Measurements from ENCODE around the gene TMEM88. TPM values are rescaled to one million over a fixed set of nuclear protein-coding genes. Genes with fewer than 3 reads are reported as not detected.

TMEM88 gene
- total RNA-seq, 1 experiment from 2014 or later: 11.3 TPM

DNA sequence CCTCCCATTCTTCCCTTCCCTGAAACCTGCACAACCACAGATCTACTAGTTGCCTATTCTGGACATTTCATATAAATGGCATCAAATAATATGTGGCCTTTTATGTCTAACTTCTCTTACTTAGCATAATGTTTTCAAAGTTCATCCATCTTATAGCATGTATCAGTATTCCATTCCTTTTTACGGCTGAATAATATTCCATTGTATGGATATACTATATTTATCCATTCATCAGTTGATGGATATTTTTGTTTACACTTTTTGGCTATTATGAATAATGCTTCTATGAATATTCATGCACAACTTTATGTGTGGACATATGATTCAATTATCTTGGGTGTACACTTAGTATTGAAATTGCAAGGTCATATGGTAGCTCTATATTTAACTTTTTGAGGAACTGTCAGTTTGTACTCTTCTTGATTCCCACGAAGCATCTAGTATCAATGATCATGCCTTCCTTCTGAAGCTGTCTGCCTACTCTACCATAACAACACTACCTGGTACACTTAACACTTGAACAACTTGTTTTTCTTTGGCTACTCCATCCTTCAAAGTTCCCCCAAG, 21.0 kb downstream of the TMEM88 start:
- H3K4me3 Mint-ChIP-seq: no peak overlapping the region
- Histone ChIP-seq H3T11ph (ENCODE audit: low read length) (no peak overlapping the region), H4K91ac (ENCODE audit: insufficient read length, low read depth, low read length) (no peak overlapping the region), H4K8ac (replicated peaks; ENCODE audit: insufficient read length, low read depth, low read length) (no peak overlapping the region), H3K23me2 (ENCODE audit: insufficient read length, low read depth, low read length, poor library complexity, severe bottlenecking) (no peaks in the 10 kb centered on the region), H3K27me3 (ENCODE audit: insufficient read depth, low read length) (no peaks in the 10 kb centered on the region), H2AFZ (ENCODE audit: low read length) (no peak overlapping the region), H3K9me3 (ENCODE audit: control insufficient read depth, low read depth, low read length) (no peaks in the 10 kb centered on the region), H3K79me1 (ENCODE audit: insufficient read depth, low read depth, low read length, poor library complexity, severe bottlenecking) (no peaks in the 10 kb centered on the region), H3K14ac (ENCODE audit: insufficient read depth, low read length) (no peak overlapping the region), H3K4me1 (ENCODE audit: insufficient read depth, low read length) (no peaks in the 10 kb centered on the region), H3K4me2 (ENCODE audit: insufficient read depth, insufficient read length, low read length) (no peak overlapping the region), H3K18ac (ENCODE audit: insufficient read length, low read depth, low read length) (no peak overlapping the region), H2BK120ac (ENCODE audit: low read depth, low read length, poor library complexity, severe bottlenecking) (no peak overlapping the region), H3K56ac (ENCODE audit: insufficient read length, low read depth, low read length) (no peak overlapping the region), H3K79me2 (ENCODE audit: insufficient read depth, low read length) (no peaks in the 10 kb centered on the region), H2BK20ac (ENCODE audit: low read depth, low read length, poor library complexity, severe bottlenecking) (no peak overlapping the region), H4K5ac (ENCODE audit: insufficient read length, low read depth, low read length) (no peak overlapping the region), H4K20me1 (ENCODE audit: control insufficient read depth, insufficient read depth, insufficient read length) (no peaks in the 10 kb centered on the region), H2AK5ac (ENCODE audit: insufficient read length, low read length) (no peak overlapping the region), H2BK5ac (ENCODE audit: insufficient read length, low read length) (no peak overlapping the region), H2BK15ac (ENCODE audit: low read depth, low read length) (no peak overlapping the region), H2BK12ac (ENCODE audit: insufficient read length, low read depth, low read length) (no peak overlapping the region), H3K9ac (ENCODE audit: extremely low read depth, insufficient read length, low read length) (no peak overlapping the region), H3K4ac (ENCODE audit: low read depth, low read length) (no peak overlapping the region), H3K23ac (ENCODE audit: insufficient read length, low read depth, low read length) (no peak overlapping the region), H3K27ac (ENCODE audit: insufficient read length, low read depth, low read length) (no peak overlapping the region)
- no peak overlapping the region for H3K27ac Mint-ChIP-seq
- H3K4me1 Mint-ChIP-seq: peaks cover 0 to 3% of the 10 kb centered on the region in 2 experiments; a peak in 1 of 4 replicates
- H3K27me3 Mint-ChIP-seq (ENCODE audit: low read depth): no peaks in the 10 kb centered on the region
- H3K9me3 Mint-ChIP-seq: no peaks in the 10 kb centered on the region
- H3K36me3 Mint-ChIP-seq (ENCODE audit: insufficient read depth in 1 of 3, low read depth in 3 of 3): peaks cover 0 to 9% (median 0%) of the 10 kb centered on the region in 3 experiments; a peak in 1 of 7 replicates
- no CpG with 5 or more reads among the region's 2 CpGs for WGBS (ENCODE audit: extremely low coverage, insufficient read length, low lambda C conversion rate)
- no peak for TF ChIP-seq CTCF (conservative IDR thresholded peaks at IDR 0.05)
- DNase-seq: no peak
